Neural cell (in vitro differentiated cells): Measurements from ENCODE around the gene TMEM171.

Source experiments
- EZH2 ChIP-seq: fragments of 200-600, 300-800 bp; shearing (Covaris generic), sonication (generic); IDR thresholded peaks from 2 replicates; pipeline ENCODE4 v1.6.1; 2014; ENCODE audit warnings: antibody characterized with exemption, low read length, borderline replicate concordance, mild to moderate bottlenecking; ENCODE audit not compliant: insufficient read depth, poor library complexity, severe bottlenecking
- MXI1 ChIP-seq: fragments of 450-650 bp; conservative IDR thresholded peaks from 2 replicates; pipeline ENCODE4 v1.6.1; 2014; ENCODE audit warnings: antibody characterized with exemption, mild to moderate bottlenecking; ENCODE audit not compliant: poor library complexity, severe bottlenecking
- SMC3 ChIP-seq: fragments of 450-650 bp; conservative IDR thresholded peaks from 2 replicates; pipeline ENCODE4 v1.6.1; 2014; ENCODE audit warnings: antibody characterized with exemption, mild to moderate bottlenecking, moderate library complexity; ENCODE audit not compliant: poor library complexity
- TAF1 ChIP-seq: IDR thresholded peaks from 2 replicates; pipeline ENCODE4 v1.6.1; 2012; ENCODE audit warnings: low read depth
- TF ChIP-seq, protein P1 (sequence below): fragments of 450-650 bp; IDR thresholded peaks from 2 replicates; pipeline ENCODE4 v1.5.1; 2014; ENCODE audit warnings: antibody characterized with exemption, mild to moderate bottlenecking, moderate library complexity; ENCODE audit not compliant: poor library complexity, severe bottlenecking

GRCh38 chr5:73150876-73151275 lies 30.5 kb downstream of the TMEM171 start:
- TF ChIP-seq, protein P1, sequence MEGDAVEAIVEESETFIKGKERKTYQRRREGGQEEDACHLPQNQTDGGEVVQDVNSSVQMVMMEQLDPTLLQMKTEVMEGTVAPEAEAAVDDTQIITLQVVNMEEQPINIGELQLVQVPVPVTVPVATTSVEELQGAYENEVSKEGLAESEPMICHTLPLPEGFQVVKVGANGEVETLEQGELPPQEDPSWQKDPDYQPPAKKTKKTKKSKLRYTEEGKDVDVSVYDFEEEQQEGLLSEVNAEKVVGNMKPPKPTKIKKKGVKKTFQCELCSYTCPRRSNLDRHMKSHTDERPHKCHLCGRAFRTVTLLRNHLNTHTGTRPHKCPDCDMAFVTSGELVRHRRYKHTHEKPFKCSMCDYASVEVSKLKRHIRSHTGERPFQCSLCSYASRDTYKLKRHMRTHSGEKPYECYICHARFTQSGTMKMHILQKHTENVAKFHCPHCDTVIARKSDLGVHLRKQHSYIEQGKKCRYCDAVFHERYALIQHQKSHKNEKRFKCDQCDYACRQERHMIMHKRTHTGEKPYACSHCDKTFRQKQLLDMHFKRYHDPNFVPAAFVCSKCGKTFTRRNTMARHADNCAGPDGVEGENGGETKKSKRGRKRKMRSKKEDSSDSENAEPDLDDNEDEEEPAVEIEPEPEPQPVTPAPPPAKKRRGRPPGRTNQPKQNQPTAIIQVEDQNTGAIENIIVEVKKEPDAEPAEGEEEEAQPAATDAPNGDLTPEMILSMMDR, result no peak
- TF ChIP-seq SMC3, result no peak
- no peak for TF ChIP-seq MXI1
- TF ChIP-seq TAF1, result no peak
- TF ChIP-seq EZH2, result no peak
